DMS 273 (cell line): ENCODE results near the gene ZC3H12D.
"Not testable (repeated sequence)": the region's sequence is repeated elsewhere in the genome, so short reads cannot be mapped to it uniquely, and the experiment has no call there.

Experiments
- DNase-seq: peaks from one replicate; lab custom pipeline; 2025; ENCODE audit not compliant: unreplicated experiment; lab: John Stamatoyannopoulos, UW

The ZC3H12D gene

DNA sequence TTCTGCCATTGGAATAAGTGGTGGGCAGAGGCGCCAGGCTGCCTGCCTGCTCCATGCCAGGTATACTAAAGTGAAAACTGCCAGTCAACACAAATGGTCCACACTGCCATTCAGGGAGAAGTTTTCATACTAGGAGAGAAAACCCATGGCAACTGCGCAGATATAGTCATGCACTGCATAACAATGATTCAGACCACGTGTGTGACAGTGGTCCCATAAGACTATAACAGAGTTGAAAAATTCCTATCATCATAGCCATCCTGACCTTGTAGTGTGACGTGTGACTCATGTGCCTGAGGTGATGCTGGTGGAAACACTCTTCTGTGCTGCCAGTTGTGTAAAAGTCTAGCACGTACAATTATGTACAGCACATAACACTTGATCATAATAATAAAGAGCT is 25.1 kb downstream of the ZC3H12D start:
- DNase-seq = no peak

DNA sequence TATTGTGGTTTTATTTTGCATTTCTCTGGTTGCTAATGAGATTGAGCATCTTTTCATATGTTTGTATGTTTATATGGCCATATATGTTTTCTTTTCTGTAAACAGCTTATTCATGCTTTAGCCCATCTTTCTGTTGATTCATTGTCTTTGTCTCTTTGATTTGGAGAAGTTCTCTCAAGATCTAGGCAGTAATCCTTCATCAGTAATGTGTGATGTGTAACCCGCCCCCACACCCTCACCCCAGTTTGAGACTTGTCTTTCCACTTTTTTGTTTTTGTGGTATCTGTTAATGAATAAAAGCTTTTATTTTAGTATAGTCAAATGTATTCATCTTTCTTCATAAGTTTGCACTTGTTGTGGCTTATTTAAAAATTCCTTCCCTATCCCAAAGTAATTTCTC is 26.0 kb downstream of the ZC3H12D start:
- no peak for DNase-seq

DNA sequence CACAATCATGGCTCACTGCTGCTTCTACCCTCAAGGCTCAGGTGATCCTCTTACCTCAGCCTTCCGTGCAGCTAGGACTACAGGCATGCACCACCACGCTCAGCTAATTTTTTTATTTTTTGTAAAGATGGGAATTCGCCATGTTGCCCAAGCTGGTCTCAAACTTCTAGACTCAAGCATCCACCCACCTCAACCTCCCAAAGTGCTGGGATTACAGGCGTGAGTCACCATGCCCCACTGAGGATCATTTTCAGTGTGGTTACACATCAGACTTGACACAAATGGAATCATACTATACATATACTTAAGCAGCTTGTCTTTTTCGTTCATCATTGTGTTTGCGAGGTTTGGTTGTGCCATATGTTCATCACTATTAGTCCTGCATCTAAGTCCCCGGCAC is 26.6 kb downstream of the ZC3H12D start:
- DNase-seq = peak; percentile 75

DNA sequence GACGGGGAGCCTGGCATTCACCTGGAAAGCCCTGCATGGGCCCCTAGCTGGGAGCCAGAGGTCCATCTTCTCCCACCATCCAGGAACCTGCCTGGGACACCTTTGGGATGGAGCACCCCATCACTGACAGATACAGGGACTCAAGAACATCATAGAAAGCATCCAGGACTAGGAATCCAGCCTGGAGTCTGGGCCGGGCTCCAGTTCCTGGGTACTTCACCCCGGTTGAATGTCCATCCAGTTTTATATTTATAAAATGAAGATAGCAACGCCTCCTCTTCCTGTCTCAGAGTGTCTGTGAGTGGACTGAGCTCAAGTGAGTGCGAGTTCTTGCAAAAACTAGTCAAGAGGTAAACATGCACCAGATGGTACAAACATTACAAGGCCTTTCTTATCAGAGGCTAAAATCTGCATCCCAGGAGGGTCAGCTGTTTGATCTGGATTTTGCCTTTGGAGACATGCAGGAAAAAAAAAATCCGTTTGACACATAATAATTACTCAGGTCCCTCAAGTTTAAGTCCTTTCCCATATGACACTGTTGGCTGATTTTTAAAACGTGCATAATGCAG is 27.4 kb downstream of the ZC3H12D start:
- DNase-seq = peak; percentile 54

GRCh38 chr6:149456311-149457021 is 28.3 kb downstream of the ZC3H12D start:
- DNase-seq = no peak

GRCh38 chr6:149455031-149455732 is 29.6 kb downstream of the ZC3H12D start:
- DNase-seq = no peak

DNA sequence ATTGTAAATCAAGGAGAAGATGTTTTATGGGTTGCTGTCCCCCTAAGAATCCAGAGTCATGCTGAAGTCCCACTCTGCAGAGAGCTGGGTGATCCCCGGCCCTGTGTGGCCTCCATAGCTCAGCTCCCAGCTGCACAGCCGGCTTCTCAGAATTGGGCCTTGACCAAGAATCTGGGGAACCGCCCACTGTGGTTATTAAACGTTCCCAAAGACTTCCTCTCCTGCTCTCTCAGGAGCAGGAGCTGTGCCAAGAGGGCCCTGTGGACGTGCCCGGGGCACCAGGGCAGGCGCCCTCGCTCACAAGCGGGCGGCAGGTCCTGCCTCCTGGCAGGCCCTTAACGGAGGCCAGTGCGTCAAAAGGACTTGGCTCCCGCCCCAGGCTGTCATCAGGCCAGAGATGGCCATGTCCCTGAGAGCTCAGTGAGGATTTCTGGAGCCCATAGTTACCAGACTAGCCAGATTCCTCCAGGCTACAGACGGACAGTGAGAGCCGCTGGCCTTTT is 30.4 kb downstream of the ZC3H12D start:
- peak; percentile 84 for DNase-seq

DNA sequence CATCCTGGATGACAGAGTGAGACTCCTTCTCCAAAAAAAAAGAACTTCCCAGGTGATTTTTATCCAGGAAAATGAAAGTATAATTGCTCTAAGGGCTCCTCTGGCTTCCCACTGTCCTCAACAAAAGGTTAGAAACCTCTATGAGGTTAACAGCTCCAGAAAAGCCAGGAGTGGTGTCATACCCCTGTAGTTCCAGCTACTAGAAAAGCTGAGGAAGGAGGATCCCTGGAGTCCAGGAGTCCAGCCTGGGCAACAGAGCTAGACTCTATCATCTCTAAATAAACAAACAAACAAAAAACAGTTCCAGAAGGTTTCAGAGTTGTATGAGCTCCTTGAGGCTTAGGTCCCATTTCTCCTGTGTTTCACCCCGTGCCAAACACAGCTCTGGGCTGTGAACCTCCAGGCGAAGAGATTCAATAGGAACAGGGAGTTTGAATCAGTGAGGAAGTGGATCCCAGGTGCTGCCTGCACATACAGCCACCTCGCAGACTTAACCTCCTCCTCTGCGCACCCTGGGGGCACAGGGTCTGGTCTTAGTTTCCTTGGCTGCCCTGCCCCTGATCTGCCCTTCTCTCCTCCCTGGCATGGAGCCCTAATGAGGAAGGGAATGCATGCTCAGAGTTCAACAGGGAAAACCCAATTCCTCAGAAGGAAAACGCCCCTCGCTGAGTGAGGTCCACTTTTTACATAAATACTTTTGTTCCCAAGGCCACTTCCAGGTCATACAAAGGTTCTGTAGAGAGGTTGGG is 31.0 kb downstream of the ZC3H12D start:
- DNase-seq = no peak

DNA sequence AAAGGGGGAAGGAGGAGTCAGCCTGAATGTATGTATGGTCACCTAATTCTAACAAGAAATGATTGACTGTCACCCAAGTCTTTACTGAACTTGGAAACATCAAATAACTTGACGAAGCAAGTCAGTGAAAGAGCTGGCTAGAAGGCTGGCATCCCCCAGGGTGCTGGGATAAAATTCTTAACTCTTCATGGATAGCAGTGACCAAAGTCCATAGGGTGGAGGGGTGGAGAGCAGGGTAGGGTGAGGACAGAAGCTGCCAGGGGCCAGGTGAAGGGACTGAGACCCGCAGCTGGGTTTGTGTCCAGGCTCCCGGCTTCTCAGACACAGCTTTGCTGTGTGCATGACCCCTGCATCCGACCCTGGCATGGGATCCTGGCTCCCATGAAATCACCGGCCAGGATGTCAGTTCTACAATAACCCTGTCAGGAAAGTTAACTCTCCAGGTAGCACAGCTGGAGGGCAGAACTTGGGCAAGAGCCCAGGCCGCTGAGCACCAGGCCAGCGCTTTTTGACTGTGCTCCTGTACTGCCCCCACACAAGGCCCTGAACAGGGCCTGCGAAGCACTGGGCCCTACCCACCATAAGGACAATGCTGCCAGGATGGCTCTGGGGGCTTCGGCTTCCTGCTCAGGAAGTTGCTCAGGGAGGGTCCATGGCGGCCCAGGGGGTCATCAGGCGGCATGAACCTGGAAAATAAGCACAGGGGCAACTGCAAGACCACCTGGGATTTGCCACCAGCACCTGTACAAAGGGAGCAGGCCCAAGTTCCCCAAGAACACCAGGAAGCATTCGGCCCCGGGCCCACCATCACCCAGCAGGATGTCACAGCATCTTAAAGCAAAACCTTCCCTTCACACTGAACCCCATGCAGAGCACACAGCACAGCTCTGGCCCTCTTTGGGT is 32.5 kb downstream of the ZC3H12D start:
- DNase-seq = no peak

GRCh38 chr6:149451376-149452036 is 33.3 kb downstream of the ZC3H12D start:
- no peak for DNase-seq

GRCh38 chr6:149450679-149451375 is 34.0 kb downstream of the ZC3H12D start:
- peak; percentile 59 for DNase-seq

DNA sequence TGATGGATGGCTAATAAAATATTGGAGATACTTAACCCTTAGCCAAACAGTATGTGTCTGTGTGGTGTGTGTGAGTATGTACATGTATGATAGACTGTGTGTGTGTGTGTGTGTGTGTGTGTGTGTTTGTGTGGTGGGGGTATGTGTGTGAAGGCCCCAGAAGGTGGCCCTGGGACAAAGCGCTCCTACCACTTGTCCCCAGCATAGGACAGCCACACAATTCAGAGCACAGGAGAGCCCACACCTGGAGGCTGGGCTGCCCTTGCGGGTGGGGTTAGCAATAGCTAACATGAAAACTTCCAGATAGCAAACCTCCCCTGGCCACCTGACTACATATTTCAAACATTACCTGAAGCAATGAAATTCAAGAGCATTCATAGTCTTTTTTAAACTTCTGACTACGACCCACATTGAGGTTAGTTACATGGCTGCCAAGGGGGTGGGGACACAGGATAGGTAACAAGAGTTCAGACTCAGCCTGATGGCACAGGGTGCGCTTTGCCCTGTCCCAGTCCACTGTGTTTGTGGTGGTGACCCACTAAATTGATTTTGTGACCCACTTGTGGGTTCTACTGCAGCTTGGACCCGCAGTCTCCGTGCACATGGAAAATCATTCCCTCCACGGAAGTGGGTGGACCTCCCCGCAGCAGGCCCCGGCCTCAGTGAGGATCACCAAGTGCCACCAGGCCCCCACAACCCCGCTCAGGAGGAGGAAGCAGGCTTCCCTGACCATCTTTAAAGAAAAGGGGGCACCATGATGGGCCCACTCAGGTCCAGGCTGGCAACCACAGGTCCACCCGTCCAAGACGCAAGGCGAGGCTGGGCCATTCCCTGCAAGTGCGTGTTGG is 34.8 kb downstream of the ZC3H12D start:
- DNase-seq = no peak

DNA sequence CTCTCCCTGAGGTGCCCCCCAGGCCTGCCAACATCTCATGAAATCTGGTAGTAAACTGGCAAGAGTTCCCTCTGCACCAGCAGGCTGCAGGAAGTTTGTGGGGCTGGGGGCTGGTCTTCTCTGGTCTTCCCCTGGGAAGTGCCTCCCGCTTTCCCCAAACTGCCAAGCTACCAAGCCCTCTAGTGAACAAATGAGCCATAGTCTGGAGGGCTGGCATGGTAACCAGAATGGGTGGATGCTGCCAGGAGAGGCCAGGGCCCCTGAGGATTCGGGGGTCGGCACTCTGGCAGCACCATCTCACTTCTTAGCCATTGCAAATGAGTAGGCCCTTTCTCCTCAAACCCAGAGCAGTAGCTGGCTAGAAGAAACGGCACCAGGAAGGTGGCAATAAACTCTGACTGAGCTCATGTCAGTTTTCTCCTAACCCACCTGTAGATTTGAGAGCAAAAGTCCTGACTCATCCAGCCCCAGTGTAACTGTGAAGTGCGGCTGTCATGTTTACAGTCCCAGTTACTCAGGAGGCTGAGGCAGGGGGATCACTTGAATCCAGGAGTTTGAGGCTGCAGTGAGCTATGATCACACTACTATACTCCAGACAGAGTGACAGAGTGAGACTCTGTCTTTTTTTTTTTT is 35.9 kb downstream of the ZC3H12D start:
- peak; percentile 17 for DNase-seq

- peak; percentile 20 for DNase-seq
Measured at GRCh38 chr6:149446791-149447376, 37.9 kb downstream of the ZC3H12D start.

DNA sequence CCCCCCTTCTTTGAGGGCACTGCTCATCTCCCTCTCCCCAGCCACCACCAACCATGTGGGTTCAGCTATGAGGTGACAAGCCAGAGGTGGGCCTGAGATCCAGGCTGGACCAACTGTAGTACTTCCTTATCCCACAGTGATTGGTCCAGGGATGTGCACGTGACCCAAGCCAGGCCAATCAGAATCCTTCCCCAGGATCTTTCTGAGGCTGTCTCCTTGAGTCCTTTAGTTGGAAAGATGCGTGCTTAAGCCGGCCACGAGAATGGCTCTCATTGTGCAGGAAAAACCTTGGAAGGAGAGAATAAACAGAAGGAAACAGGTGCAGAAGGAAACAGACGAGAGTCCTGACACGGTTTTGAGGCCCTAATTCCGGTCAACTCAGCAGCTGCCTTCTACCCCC is 39.2 kb downstream of the ZC3H12D start:
- DNase-seq = no peak

DNA sequence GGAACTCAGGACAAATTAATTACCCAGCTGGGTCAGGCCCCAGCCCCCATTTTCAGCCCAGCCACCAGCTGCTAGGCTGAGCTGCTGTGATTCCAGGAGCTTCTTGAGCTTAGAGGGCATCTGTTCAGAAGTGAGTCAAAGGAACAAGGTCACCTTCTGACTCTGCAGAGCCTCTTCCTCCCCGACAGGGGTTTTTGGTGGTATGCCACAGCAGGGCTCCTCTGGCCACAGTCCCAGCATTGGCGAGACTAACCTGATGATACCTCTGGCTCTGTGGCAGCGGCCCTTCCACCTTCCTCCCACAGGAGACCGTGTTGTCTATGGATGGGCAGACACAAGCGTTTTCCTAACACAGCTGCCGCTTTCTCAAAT is 39.7 kb downstream of the ZC3H12D start:
- DNase-seq = no peak

GRCh38 chr6:149444360-149445094 is 40.3 kb downstream of the ZC3H12D start:
- not testable (repeated sequence) for DNase-seq
